Trophoblast cell (in vitro differentiated cells and primary cell): ENCODE measurements around the gene PLA2G4D.

Experiments
- DNase-seq, 2 donors: peaks; one replicate each; pipeline ENCODE4 v3.0.0-alpha.2; 2016
- H2AFZ ChIP-seq: 2 replicates; pipeline ENCODE4 v1.6.1; 2013; ENCODE audit warnings: low read length, moderate library complexity, mild to moderate bottlenecking; ENCODE audit not compliant: insufficient read depth, poor library complexity
- H2AK5ac ChIP-seq: 2 replicates; pipeline ENCODE4 v1.6.1; 2013; ENCODE audit warnings: mild to moderate bottlenecking, low read length
- H2BK120ac ChIP-seq: 2 replicates; pipeline ENCODE4 v1.6.1; 2013; ENCODE audit warnings: low read length, mild to moderate bottlenecking, moderate library complexity; ENCODE audit not compliant: insufficient read depth, poor library complexity
- H2BK12ac ChIP-seq: 2 replicates; pipeline ENCODE4 v1.6.1; 2013; ENCODE audit warnings: mild to moderate bottlenecking, low read length, moderate library complexity
- H2BK5ac ChIP-seq: 2 replicates; pipeline ENCODE4 v1.6.1; 2013; ENCODE audit warnings: low read length, low read depth, moderate library complexity, mild to moderate bottlenecking; ENCODE audit not compliant: poor library complexity
- H3K14ac ChIP-seq: 2 replicates; pipeline ENCODE4 v1.6.1; 2013; ENCODE audit warnings: mild to moderate bottlenecking, low read length
- H3K18ac ChIP-seq: 2 replicates; pipeline ENCODE4 v1.6.1; 2013; ENCODE audit warnings: mild to moderate bottlenecking, low read length
- H3K23ac ChIP-seq: 2 replicates; pipeline ENCODE4 v1.6.1; 2013; ENCODE audit warnings: low read length
- H3K27ac ChIP-seq: 2 replicates; pipeline ENCODE4 v1.5.1; 2013; ENCODE audit warnings: low read depth, mild to moderate bottlenecking, inconsistent platforms, low read length, moderate library complexity
- H3K27me3 ChIP-seq: 2 replicates; pipeline ENCODE4 v1.6.1; 2013; ENCODE audit warnings: inconsistent platforms, mild to moderate bottlenecking, low read length, moderate library complexity; ENCODE audit not compliant: insufficient read depth
- H3K36me3 ChIP-seq, 2 experiments: 1 replicate in 1 of 2; 2 replicates in 1 of 2; pipeline ENCODE4 v1.6.1; 2013; ENCODE audit warnings: low read length in 2 of 2, mild to moderate bottlenecking in 2 of 2, moderate library complexity in 1 of 2; ENCODE audit not compliant: insufficient read depth in 2 of 2, control insufficient read depth in 1 of 2
- H3K4ac ChIP-seq: 2 replicates; pipeline ENCODE4 v1.6.1; 2013; ENCODE audit warnings: low read depth, mild to moderate bottlenecking, low read length, moderate library complexity
- H3K4me1 ChIP-seq, 2 experiments: 1 replicate in 1 of 2; 2 replicates in 1 of 2; pipeline ENCODE4 v1.6.1; 2013; ENCODE audit warnings: low read length in 2 of 2, mild to moderate bottlenecking in 2 of 2, moderate library complexity in 1 of 2; ENCODE audit not compliant: insufficient read depth in 2 of 2, control insufficient read depth in 1 of 2
- H3K4me2 ChIP-seq: 2 replicates; pipeline ENCODE4 v1.6.1; 2013; ENCODE audit warnings: inconsistent platforms, mild to moderate bottlenecking, low read length, moderate library complexity
- H3K4me3 ChIP-seq: 2 replicates; pipeline ENCODE4 v1.5.1; 2013; ENCODE audit warnings: mild to moderate bottlenecking, low read depth, low read length, inconsistent platforms
- H3K79me1 ChIP-seq: one replicate; pipeline ENCODE4 v1.6.1; 2013; ENCODE audit warnings: low read length
- H3K79me2 ChIP-seq: 2 replicates; pipeline ENCODE4 v1.6.1; 2013; ENCODE audit warnings: low read length, mild to moderate bottlenecking; ENCODE audit not compliant: control insufficient read depth, insufficient read depth, poor library complexity
- H3K9ac ChIP-seq: 2 replicates; pipeline ENCODE4 v1.6.1; 2013; ENCODE audit warnings: mild to moderate bottlenecking, low read length
- H3K9me3 ChIP-seq: 2 replicates; pipeline ENCODE4 v1.6.1; 2013; ENCODE audit warnings: low read depth, mild to moderate bottlenecking, control low read depth, inconsistent platforms, low read length; ENCODE audit not compliant: insufficient read depth
- H4K12ac ChIP-seq: 2 replicates; pipeline ENCODE4 v1.6.1; 2013; ENCODE audit warnings: low read depth, mild to moderate bottlenecking, low read length, moderate library complexity
- H4K8ac ChIP-seq: 2 replicates; pipeline ENCODE4 v1.6.1; 2013; ENCODE audit warnings: low read depth, mild to moderate bottlenecking, low read length, moderate library complexity
- H4K91ac ChIP-seq: one replicate; pipeline ENCODE4 v1.6.1; 2013; ENCODE audit warnings: low read depth, mild to moderate bottlenecking, low read length, moderate library complexity
- WGBS: extraction: QIAGEN DNeasy Blood & Tissue Kit; methylation state at CpG from one replicate; pipeline ENCODE4 v1.1.7; 2013; ENCODE audit warnings: missing lambda C conversion rate; ENCODE audit not compliant: insufficient read length, insufficient coverage; ENCODE audit errors: extremely low coverage; 5-methylcytosine and 5-hydroxymethylcytosine counted together

Gene PLA2G4D

GRCh38 chr15:42032376-42033213 is 61.8 kb downstream of the PLA2G4D start:
- H3K18ac ChIP-seq, result no peak overlapping the region
- H3K79me2 ChIP-seq, result no peaks in the 10 kb centered on the region
- H3K4ac ChIP-seq, result no peak overlapping the region
- no peak overlapping the region for H3K9ac ChIP-seq
- H3K27me3 ChIP-seq, result no peaks in the 10 kb centered on the region
- no peak overlapping the region for H4K12ac ChIP-seq
- no peak overlapping the region for H2AFZ ChIP-seq
- H2AK5ac ChIP-seq, result no peak overlapping the region
- no peak overlapping the region for H4K91ac ChIP-seq
- H2BK5ac ChIP-seq, result no peak overlapping the region
- H4K8ac ChIP-seq, result no peak overlapping the region
- H3K4me1 ChIP-seq, result no peaks in the 10 kb centered on the region
- H2BK12ac ChIP-seq, result no peak overlapping the region
- 100% methylated on average over 1 of the region's 9 CpGs for WGBS
- H3K27ac ChIP-seq, result no peak overlapping the region
- no peaks in the 10 kb centered on the region for H3K79me1 ChIP-seq
- H3K4me2 ChIP-seq, result no peak overlapping the region
- peaks cover 2% of the 10 kb centered on the region for H3K9me3 ChIP-seq
- peak overlapping the region; percentile 58 for H3K23ac ChIP-seq
- no peak overlapping the region for H2BK120ac ChIP-seq
- H3K4me3 ChIP-seq, result no peak overlapping the region
- no peaks in the 10 kb centered on the region for H3K36me3 ChIP-seq
- DNase-seq, result no peak
- no peak overlapping the region for H3K14ac ChIP-seq

GRCh38 chr15:42031198-42031915 is 63.0 kb downstream of the PLA2G4D start:
- Histone ChIP-seq H3K27ac (no peak overlapping the region), H3K9me3 (peaks cover 2% of the 10 kb centered on the region), H3K4me3 (no peak overlapping the region), H3K36me3 (no peaks in the 10 kb centered on the region), H3K23ac (no peak overlapping the region), H3K4me2 (no peak overlapping the region), H3K18ac (no peak overlapping the region), H4K91ac (no peak overlapping the region), H3K14ac (no peak overlapping the region), H2BK120ac (no peak overlapping the region), H2AK5ac (no peak overlapping the region), H3K79me2 (no peaks in the 10 kb centered on the region), H4K12ac (no peak overlapping the region), H3K9ac (no peak overlapping the region), H2BK12ac (no peak overlapping the region), H3K27me3 (no peaks in the 10 kb centered on the region), H2BK5ac (no peak overlapping the region), H3K4me1 (no peaks in the 10 kb centered on the region), H2AFZ (no peak overlapping the region), H4K8ac (no peak overlapping the region), H3K4ac (no peak overlapping the region), H3K79me1 (no peaks in the 10 kb centered on the region)
- DNase-seq, result no peak
- WGBS, result no CpG with 5 or more reads among the region's 6 CpGs

GRCh38 chr15:42027521-42027920 is 66.8 kb downstream of the PLA2G4D start:
- H3K36me3 ChIP-seq, result no peaks in the 10 kb centered on the region

DNA sequence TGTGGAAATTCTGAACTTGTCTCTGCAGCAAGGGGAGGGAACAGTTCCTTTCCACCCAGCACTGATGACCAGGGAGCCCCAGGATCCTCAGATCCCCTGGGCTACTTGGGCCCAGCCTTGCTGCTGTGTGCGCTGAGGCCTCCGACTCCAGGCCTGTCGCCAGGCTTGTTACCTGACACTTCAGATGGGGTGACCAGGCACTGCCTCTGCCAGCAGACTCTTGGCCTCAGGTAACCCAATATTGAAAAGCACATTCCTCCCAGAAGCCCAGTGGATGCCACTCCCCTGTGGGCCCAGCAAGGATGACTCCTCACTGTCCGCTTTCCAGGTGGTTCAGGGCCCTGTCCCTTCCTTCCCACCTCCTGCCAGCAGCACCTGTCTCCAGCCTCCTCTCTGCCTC is 70.1 kb downstream of the PLA2G4D start:
- Histone ChIP-seq H3K18ac (no peak overlapping the region), H3K14ac (no peak overlapping the region), H3K79me1 (no peaks in the 10 kb centered on the region), H4K91ac (no peak overlapping the region), H3K9me3 (peaks cover 22% of the 10 kb centered on the region), H4K12ac (no peak overlapping the region), H2AK5ac (no peak overlapping the region), H3K36me3 (no peaks in the 10 kb centered on the region), H2BK12ac (no peak overlapping the region), H3K4ac (no peak overlapping the region), H3K4me1 (no peaks in the 10 kb centered on the region), H3K4me3 (no peak overlapping the region), H3K9ac (no peak overlapping the region), H2BK120ac (no peak overlapping the region), H2AFZ (no peak overlapping the region), H3K4me2 (no peak overlapping the region), H3K27ac (no peak overlapping the region), H3K27me3 (no peaks in the 10 kb centered on the region), H3K23ac (no peak overlapping the region), H4K8ac (no peak overlapping the region), H2BK5ac (no peak overlapping the region), H3K79me2 (no peaks in the 10 kb centered on the region)
- no CpG with 5 or more reads among the region's 4 CpGs for WGBS
- DNase-seq, result no peak

More at GRCh38 chr15:42027521-42027920, 66.8 kb downstream of the PLA2G4D start:
- Histone ChIP-seq H3K14ac (no peak overlapping the region), H2AFZ (no peak overlapping the region), H3K79me1 (no peaks in the 10 kb centered on the region), H3K79me2 (no peaks in the 10 kb centered on the region), H3K9me3 (peaks cover 16% of the 10 kb centered on the region), H3K4me1 (no peaks in the 10 kb centered on the region), H2BK5ac (no peak overlapping the region), H2BK12ac (no peak overlapping the region), H3K9ac (no peak overlapping the region), H3K4ac (no peak overlapping the region), H3K18ac (no peak overlapping the region), H2BK120ac (no peak overlapping the region), H3K4me3 (no peak overlapping the region), H3K4me2 (no peak overlapping the region), H4K8ac (no peak overlapping the region), H4K12ac (no peak overlapping the region), H4K91ac (no peak overlapping the region), H3K27me3 (no peaks in the 10 kb centered on the region), H3K27ac (no peak overlapping the region), H3K23ac (no peak overlapping the region), H2AK5ac (no peak overlapping the region)
- WGBS, result no CpG with 5 or more reads among the region's 7 CpGs
- no peak for DNase-seq
